HepG2 (cell line): Measurements from ENCODE around the gene SETD1A. TPM values are rescaled to one million over a fixed set of nuclear protein-coding genes. Genes with fewer than 3 reads are reported as not detected.
A peak's percentile ranks its signal among the peaks of the same experiment; 100 is the strongest.

ENCODE experiments used
- ARID4A ChIP-seq: sonication (generic); formaldehyde crosslinking; IDR thresholded peaks from 2 replicates; pipeline ENCODE4 v1.5.0; 2020; ENCODE audit warnings: mild to moderate bottlenecking, missing genetic modification reagents, borderline replicate concordance
- ESRRA ChIP-seq: sonication (generic); formaldehyde crosslinking; IDR thresholded peaks from 2 replicates; pipeline ENCODE4 v1.5.1; 2020; ENCODE audit warnings: mild to moderate bottlenecking, low read depth, missing genetic modification reagents
- FIP1L1 ChIP-seq: fragments of 200-400 bp; formaldehyde crosslinking; IDR thresholded peaks from 2 replicates; pipeline ENCODE4 v1.6.1; 2018; ENCODE audit warnings: low read depth, mild to moderate bottlenecking, low read length, moderate library complexity, borderline replicate concordance; ENCODE audit not compliant: insufficient read depth
- GMEB1 ChIP-seq: sonication (generic); formaldehyde crosslinking; IDR thresholded peaks from 2 replicates; pipeline ENCODE4 v1.5.1; 2020; ENCODE audit warnings: missing genetic modification reagents, mild to moderate bottlenecking, borderline replicate concordance
- HNRNPLL ChIP-seq: fragments of 200-400 bp; formaldehyde crosslinking; IDR thresholded peaks from 2 replicates; pipeline ENCODE4 v1.6.1; 2017; ENCODE audit warnings: mild to moderate bottlenecking, low read depth, low read length; ENCODE audit not compliant: poor library complexity, severe bottlenecking
- IRF2 ChIP-seq: IDR thresholded peaks from 2 replicates; pipeline ENCODE4 v1.6.1; 2018; ENCODE audit warnings: missing genetic modification reagents, missing compliant biosample characterization
- KLF11 ChIP-seq: IDR thresholded peaks from 2 replicates; pipeline ENCODE4 v1.6.1; 2016; ENCODE audit warnings: missing compliant biosample characterization
- MED8 ChIP-seq: sonication (generic); formaldehyde crosslinking; IDR thresholded peaks from 2 replicates; pipeline ENCODE4 v1.8.1; 2023; ENCODE audit warnings: mild to moderate bottlenecking, missing genetic modification reagents; ENCODE audit not compliant: insufficient replicate concordance
- MZF1 ChIP-seq: sonication (generic); formaldehyde crosslinking; IDR thresholded peaks from 2 replicates; pipeline ENCODE4 v1.8.1; 2023; ENCODE audit warnings: mild to moderate bottlenecking, missing genetic modification reagents, borderline replicate concordance
- TAF1 ChIP-seq: sonication (generic); formaldehyde crosslinking; IDR thresholded peaks from 2 replicates; pipeline ENCODE4 v1.4.0; 2020; ENCODE audit warnings: missing genetic modification reagents
- U2AF1 ChIP-seq: fragments of 200-400 bp; formaldehyde crosslinking; optimal IDR thresholded peaks from 2 replicates; pipeline ENCODE3; 2017; ENCODE audit warnings: mild to moderate bottlenecking, low read depth, low read length
- UBTF ChIP-seq: sonication (generic); formaldehyde crosslinking; IDR thresholded peaks from 2 replicates; pipeline ENCODE4 v1.4.0; 2020; ENCODE audit warnings: mild to moderate bottlenecking, missing genetic modification reagents
- ZFY ChIP-seq: sonication (generic); formaldehyde crosslinking; IDR thresholded peaks from 2 replicates; pipeline ENCODE4 v1.4.0; 2020; ENCODE audit warnings: missing genetic modification reagents
- ZNF343 ChIP-seq: sonication (generic); formaldehyde crosslinking; IDR thresholded peaks from 2 replicates; pipeline ENCODE4 v1.4.0; 2020; ENCODE audit warnings: mild to moderate bottlenecking, missing genetic modification reagents
- ZNF354B ChIP-seq: sonication (generic); formaldehyde crosslinking; IDR thresholded peaks from 2 replicates; pipeline ENCODE4 v1.8.0; 2022; ENCODE audit warnings: mild to moderate bottlenecking, missing genetic modification reagents
- ZNF562 ChIP-seq: sonication (generic); formaldehyde crosslinking; IDR thresholded peaks from 2 replicates; pipeline ENCODE4 v1.8.0; 2022; ENCODE audit warnings: missing genetic modification reagents, borderline replicate concordance
- ZNF644 ChIP-seq: IDR thresholded peaks from 2 replicates; pipeline ENCODE4 v1.6.1; 2016; ENCODE audit warnings: low read depth
- ZSCAN12 ChIP-seq: sonication (generic); formaldehyde crosslinking; IDR thresholded peaks from 2 replicates; pipeline ENCODE4 v1.9.0; 2021; ENCODE audit warnings: mild to moderate bottlenecking, missing genetic modification reagents
- ZSCAN5A ChIP-seq: sonication (generic); formaldehyde crosslinking; IDR thresholded peaks from 2 replicates; pipeline ENCODE4 v1.8.0; 2022; ENCODE audit warnings: mild to moderate bottlenecking, missing genetic modification reagents, borderline replicate concordance
- polyA plus RNA-seq, 8 experiments: library from polyadenylated mRNA; depleted of rRNA in 3 of 8; stranded (reverse) in 7 of 8; unstranded in 1 of 8; fragments of >200 nt; fragmentation: Illumina TruSeq in 4 of 8; extraction: Trizol in 4 of 8; gene quantifications; 2 replicates each; pipeline versions ENCODE4 v1.2.1 to v1.2.3, GENCODE V29; 2011 to 2016; ENCODE audit warnings: low read depth in 4 of 8, missing spikeins in 1 of 8, mixed read lengths in 1 of 8; ENCODE audit not compliant: insufficient read depth in 1 of 8
- total RNA-seq, 5 experiments: library from RNA; depleted of rRNA; stranded (reverse); fragments of >200 nt; fragmentation: Illumina TruSeq; extraction: Trizol; gene quantifications; 2 replicates each; pipeline ENCODE4 v1.2.3, GENCODE V29; 2016; ENCODE audit warnings: low read depth in 1 of 5

SETD1A gene
- total and polyA plus RNA-seq, 2 of the 13 experiments (the other 11 are each of a cell fraction or from before 2014, with no cell fraction given) = 3.8 to 5.6 TPM

- no peak for TF ChIP-seq ZSCAN5A (CRISPR knock-in tag)
- 0 out of 2 replicates have a peak, but pooled peaks have one; percentile 37 for TF ChIP-seq ZFY (CRISPR knock-in tag)
- peak; percentile 89 for TF ChIP-seq MED8 (CRISPR knock-in tag)
- peak; percentile 66 for TF ChIP-seq UBTF (CRISPR knock-in tag)
- TF ChIP-seq ZNF562 (CRISPR knock-in tag) = no peak
- no peak for TF ChIP-seq MZF1 (CRISPR knock-in tag)
- TF ChIP-seq ARID4A = peak; percentile 44
- no peak for TF ChIP-seq U2AF1
- peak; percentile 98 for TF ChIP-seq ESRRA
- no peak for TF ChIP-seq GMEB1
- no peak for TF ChIP-seq ZSCAN12 (CRISPR knock-in tag)
- no peak for TF ChIP-seq HNRNPLL
- TF ChIP-seq KLF11 (CRISPR knock-in tag) = no peak
- TF ChIP-seq ZNF354B (CRISPR knock-in tag) = no peak
- TF ChIP-seq TAF1 (CRISPR knock-in tag) = peak; percentile 49; the same call in 1 of the 2 replicates
- no peak for TF ChIP-seq ZNF343 (CRISPR knock-in tag)
- no peak; the same call in 1 of the 2 replicates for TF ChIP-seq IRF2 (CRISPR knock-in tag)
- no peak for TF ChIP-seq FIP1L1
- TF ChIP-seq ZNF644 (CRISPR knock-in tag) = peak; percentile 72; the same call in 1 of the 2 replicates
Measured at GRCh38 chr16:30998852-30999761, 41.6 kb downstream of the SETD1A start (continued).
